Measurements from ENCODE around the gene MRPL53. TPM values are rescaled to one million over a fixed set of nuclear protein-coding genes. Genes with fewer than 3 reads are reported as not detected.

The MRPL53 gene
- total RNA-seq, 4 donors from 2014 or later, result 15.4 to 40.4 (median 38.8) TPM

DNA sequence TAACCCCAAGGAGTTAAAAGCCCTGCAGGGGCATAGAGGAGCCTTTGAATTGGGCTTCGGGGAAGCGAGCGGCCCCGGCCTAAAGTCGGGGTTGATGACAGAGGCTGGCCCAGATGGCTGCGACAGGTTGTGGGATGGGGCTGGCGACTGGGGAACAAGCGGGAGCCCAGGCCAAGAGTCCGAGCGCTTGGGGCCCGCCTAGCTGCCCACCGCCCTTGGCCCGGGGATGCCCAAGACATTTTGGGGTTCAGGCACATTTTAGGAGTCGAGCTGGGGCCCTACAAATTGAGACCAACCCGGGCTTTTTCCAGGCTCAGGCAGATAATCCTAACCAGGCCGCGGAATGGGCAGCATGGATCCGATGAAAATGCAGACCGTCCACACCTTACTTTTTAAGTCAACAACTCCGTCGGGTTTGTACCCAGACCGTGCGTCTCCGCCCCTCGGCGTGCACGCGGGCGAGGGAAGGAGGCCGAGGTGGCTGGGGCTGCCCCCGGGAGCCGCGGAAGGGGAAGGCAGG, 31.2 kb downstream of the MRPL53 start:
- peak overlapping the region; percentile 80 to 86 (median 82) for H3K27ac ChIP-seq (replicated peaks in 1 of 4)
- peaks cover 0 to under 1% (median 0%) of the 10 kb centered on the region in 4 donors for H3K36me3 ChIP-seq
- H3K27me3 ChIP-seq, result peaks cover 0 to 27% (median 7%) of the 10 kb centered on the region in 4 donors
- 41% methylated on average over 33 of the region's 33 CpGs for WGBS
- DNase-seq (ENCODE audit: extremely low spot score), result no peak
- peak overlapping the region; percentile 59 to 66 (median 63) for H3K4me3 ChIP-seq
- H3K4me1 ChIP-seq, result peaks cover 30 to 58% (median 54%) of the 10 kb centered on the region in 4 donors
- TF ChIP-seq, protein P1, sequence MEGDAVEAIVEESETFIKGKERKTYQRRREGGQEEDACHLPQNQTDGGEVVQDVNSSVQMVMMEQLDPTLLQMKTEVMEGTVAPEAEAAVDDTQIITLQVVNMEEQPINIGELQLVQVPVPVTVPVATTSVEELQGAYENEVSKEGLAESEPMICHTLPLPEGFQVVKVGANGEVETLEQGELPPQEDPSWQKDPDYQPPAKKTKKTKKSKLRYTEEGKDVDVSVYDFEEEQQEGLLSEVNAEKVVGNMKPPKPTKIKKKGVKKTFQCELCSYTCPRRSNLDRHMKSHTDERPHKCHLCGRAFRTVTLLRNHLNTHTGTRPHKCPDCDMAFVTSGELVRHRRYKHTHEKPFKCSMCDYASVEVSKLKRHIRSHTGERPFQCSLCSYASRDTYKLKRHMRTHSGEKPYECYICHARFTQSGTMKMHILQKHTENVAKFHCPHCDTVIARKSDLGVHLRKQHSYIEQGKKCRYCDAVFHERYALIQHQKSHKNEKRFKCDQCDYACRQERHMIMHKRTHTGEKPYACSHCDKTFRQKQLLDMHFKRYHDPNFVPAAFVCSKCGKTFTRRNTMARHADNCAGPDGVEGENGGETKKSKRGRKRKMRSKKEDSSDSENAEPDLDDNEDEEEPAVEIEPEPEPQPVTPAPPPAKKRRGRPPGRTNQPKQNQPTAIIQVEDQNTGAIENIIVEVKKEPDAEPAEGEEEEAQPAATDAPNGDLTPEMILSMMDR (IDR thresholded peaks at IDR 0.05), result no peak
- TF ChIP-seq EP300 (IDR thresholded peaks at IDR 0.05) (no peak), POLR2AphosphoS5 (IDR thresholded peaks at IDR 0.05) (no peak), POLR2A (IDR thresholded peaks at IDR 0.05; ENCODE audit: low read depth) (no peak)
- intact Hi-C loops (cut with DNase I), result no loop called here
- H3K9me3 ChIP-seq, result no peaks in the 10 kb centered on the region

DNA sequence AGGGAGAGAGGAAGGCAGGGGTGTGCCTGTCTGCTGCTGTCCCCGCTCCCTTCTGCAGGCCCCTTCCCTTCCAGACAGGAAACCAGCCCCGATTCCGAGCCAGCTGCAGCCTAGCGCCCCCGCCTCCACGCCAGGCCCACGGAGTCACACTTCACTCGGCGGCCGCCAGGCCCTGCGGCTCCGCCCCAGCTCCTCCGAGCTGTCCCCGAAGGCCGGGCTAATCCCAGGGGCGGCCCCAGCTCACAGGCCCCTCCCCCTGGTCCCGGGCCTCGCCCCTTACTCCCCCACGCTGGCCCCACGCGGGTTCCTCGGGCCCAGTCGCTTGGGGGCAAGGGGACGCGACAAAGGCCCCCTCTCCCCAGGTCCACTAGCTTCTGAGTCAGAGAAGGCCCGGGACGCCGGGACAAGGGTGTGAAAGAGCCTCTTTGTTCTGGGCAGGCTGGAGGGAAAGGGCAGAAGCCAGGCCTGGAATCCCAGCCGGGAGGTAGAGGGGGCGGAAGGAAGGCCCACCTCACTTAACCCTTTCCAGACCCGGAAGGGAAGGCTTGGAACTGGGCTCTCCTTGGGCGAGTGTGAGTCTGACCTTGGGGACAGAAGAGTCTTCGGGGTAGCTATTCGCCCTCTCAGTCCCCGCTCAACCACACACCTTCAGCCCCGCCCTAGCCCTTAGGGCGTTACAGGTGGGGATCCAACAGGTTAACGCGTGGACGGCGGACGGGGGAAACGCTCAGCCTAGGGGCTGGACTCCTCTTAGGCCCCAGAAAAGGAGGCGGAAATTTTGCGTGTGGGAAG, 31.9 kb downstream of the MRPL53 start:
- intact Hi-C loops (cut with DNase I), result no loop called here
- WGBS, result 23% methylated on average over 27 of the region's 45 CpGs
- DNase-seq (ENCODE audit: extremely low spot score), result peak; percentile 95
- H3K27ac ChIP-seq (replicated peaks in 1 of 4), result peak overlapping the region; percentile 80 to 86 (median 82)
- H3K9me3 ChIP-seq, result no peaks in the 10 kb centered on the region
- H3K27me3 ChIP-seq, result peaks cover 0 to 27% (median 7%) of the 10 kb centered on the region in 4 donors
- peak overlapping the region; percentile 59 to 66 (median 63) for H3K4me3 ChIP-seq
- H3K36me3 ChIP-seq, result peaks cover 0 to 5% (median 0%) of the 10 kb centered on the region in 4 donors
- H3K4me1 ChIP-seq, result peaks cover 30 to 62% (median 55%) of the 10 kb centered on the region in 4 donors
- TF ChIP-seq, protein P1 (IDR thresholded peaks at IDR 0.05), result peak in 2 of 3 experiments; percentile 33 to 52
- TF ChIP-seq POLR2AphosphoS5 (IDR thresholded peaks at IDR 0.05) (peak; percentile 56 to 81), POLR2A (IDR thresholded peaks at IDR 0.05; ENCODE audit: low read depth) (no peak)

DNA sequence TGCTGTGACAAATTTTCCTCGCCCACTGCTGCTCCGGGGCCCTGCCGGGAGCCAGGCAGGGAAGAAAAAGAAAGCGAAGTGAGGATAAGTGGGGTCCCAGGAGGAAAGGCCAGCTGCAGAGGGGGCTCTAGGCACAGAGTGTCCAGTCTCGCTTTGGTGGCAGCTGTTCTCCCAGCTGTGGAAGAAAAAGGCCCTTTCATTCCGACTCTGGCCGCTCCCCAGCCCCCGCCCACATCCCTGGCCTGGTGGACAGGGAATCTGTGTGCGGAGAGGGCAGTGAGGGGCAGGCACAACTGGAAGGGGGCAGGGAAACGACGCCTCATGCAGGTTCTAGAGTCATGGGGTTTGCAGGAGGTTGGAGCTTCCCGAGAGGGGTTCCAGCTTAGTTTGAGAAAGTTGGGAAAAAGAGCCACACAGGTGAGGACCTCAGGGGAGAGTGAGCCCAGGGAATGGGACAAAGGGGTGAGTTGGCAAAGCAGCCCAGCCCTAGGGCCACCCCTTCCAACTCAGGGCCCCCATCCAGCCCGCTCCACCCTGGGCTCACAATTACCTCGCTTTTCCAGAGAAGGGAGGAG, 32.6 kb downstream of the MRPL53 start:
- peaks cover 0 to 5% (median 0%) of the 10 kb centered on the region in 4 donors for H3K36me3 ChIP-seq
- H3K4me3 ChIP-seq, result peak overlapping the region; percentile 59 to 66 (median 63)
- no peak for DNase-seq (ENCODE audit: extremely low spot score)
- 5% methylated on average over 10 of the region's 14 CpGs for WGBS
- H3K27me3 ChIP-seq, result peaks cover 0 to 27% (median 7%) of the 10 kb centered on the region in 4 donors
- TF ChIP-seq EP300 (IDR thresholded peaks at IDR 0.05), result no peak
- TF ChIP-seq POLR2AphosphoS5 (IDR thresholded peaks at IDR 0.05), result peak in 1 of 2 donors; percentile 33
- H3K9me3 ChIP-seq, result no peaks in the 10 kb centered on the region
- intact Hi-C loops (cut with DNase I), result no loop called here
- H3K27ac ChIP-seq (replicated peaks in 1 of 4), result peak overlapping the region; percentile 80 to 86 (median 82)
- peaks cover 30 to 62% (median 55%) of the 10 kb centered on the region in 4 donors for H3K4me1 ChIP-seq

DNA sequence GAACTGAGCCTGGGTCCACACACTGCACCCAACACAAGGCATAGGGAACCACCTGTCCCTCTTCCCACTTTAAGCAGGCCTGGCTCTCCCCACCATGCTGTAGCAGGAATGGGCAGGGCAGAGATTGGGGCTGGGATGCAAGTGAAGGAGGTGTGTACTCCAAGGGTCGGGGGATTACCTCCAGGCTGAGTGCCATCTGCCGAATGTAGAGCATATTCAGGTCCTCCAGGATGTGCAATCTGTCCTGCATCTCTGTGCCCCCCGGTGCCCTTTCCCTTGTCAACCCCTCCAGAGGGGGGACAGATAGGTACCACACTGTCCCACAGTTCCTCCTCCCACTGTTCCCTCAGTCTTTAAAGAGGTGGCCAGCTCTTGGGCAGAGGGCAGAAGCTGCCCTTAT, 33.1 kb downstream of the MRPL53 start:
- Histone ChIP-seq H3K4me1 (peaks cover 30 to 62% (median 55%) of the 10 kb centered on the region in 4 donors), H3K27me3 (peaks cover 0 to 27% (median 7%) of the 10 kb centered on the region in 4 donors), H3K9me3 (no peaks in the 10 kb centered on the region), H3K27ac (replicated peaks in 1 of 4) (peak overlapping the region; percentile 80 to 86 (median 82)), H3K4me3 (peak overlapping the region; percentile 59 to 66 (median 63)), H3K36me3 (peaks cover 0 to 5% (median 0%) of the 10 kb centered on the region in 4 donors)
- 60% methylated on average over 1 of the region's 3 CpGs for WGBS
- TF ChIP-seq POLR2A (IDR thresholded peaks at IDR 0.05; ENCODE audit: low read depth), result no peak
- TF ChIP-seq, protein P1 (IDR thresholded peaks at IDR 0.05), result no peak
- TF ChIP-seq EP300 (IDR thresholded peaks at IDR 0.05), result no peak
- TF ChIP-seq POLR2AphosphoS5 (IDR thresholded peaks at IDR 0.05), result no peak
- intact Hi-C loops (cut with DNase I), result no loop called here
- DNase-seq (ENCODE audit: extremely low spot score), result no peak

DNA sequence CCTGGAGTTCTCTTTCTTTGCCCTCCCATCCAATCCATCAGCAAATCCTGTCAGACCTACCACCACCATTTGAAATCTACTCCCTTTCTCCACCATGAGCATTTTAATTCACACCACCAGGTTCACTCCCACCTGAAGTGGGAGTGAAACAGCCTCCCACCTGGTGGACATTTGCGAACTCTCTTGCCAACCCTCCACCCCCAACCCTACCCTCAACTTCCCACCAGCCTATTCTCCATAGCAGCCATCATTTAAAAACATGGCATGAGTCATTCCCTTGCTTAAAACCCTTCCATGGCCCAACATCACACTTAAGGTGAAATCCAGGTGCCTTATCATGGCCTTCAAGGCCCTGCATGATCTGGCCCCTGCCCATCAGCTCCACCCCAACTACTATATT, 34.2 kb downstream of the MRPL53 start:
- intact Hi-C loops (cut with DNase I), result no loop called here
- Histone ChIP-seq H3K27ac (replicated peaks in 1 of 4) (peak overlapping the region in 2 of 4 donors; percentile 80 to 86), H3K4me3 (peak overlapping the region in 1 of 4 donors; percentile 12), H3K4me1 (peaks cover 30 to 62% (median 55%) of the 10 kb centered on the region in 4 donors), H3K36me3 (peaks cover 0 to 5% (median 0%) of the 10 kb centered on the region in 4 donors), H3K27me3 (peaks cover 0 to 19% (median 7%) of the 10 kb centered on the region in 4 donors), H3K9me3 (no peaks in the 10 kb centered on the region)
- TF ChIP-seq POLR2AphosphoS5 (IDR thresholded peaks at IDR 0.05), result no peak
- no peak for TF ChIP-seq EP300 (IDR thresholded peaks at IDR 0.05)
- TF ChIP-seq, protein P1 (IDR thresholded peaks at IDR 0.05), result no peak
- no peak for TF ChIP-seq POLR2A (IDR thresholded peaks at IDR 0.05; ENCODE audit: low read depth)
- WGBS, result 100% methylated on average over 1 of the region's 1 CpG
- no peak for DNase-seq (ENCODE audit: extremely low spot score)

All from esophagus muscularis mucosa (tissue), 4 donors.